HT1080 (cell line): ENCODE data around the gene DEDD. TPM values are rescaled to one million over a fixed set of nuclear protein-coding genes. Genes with fewer than 3 reads are reported as not detected.

Experiments
- DNase-seq: peaks from one replicate; pipeline ENCODE4 v3.0.0-alpha.2; 2015; ENCODE audit warnings: low read depth
- polyA plus RNA-seq, 2 experiments: library from polyadenylated mRNA; depleted of rRNA; stranded (reverse); fragments of >200 nt; gene quantifications; 2 replicates each; pipeline ENCODE4 v1.2.3, GENCODE V29; 2015
- total RNA-seq: library from RNA; depleted of rRNA; stranded (reverse); fragments of >200 nt; shearing (Covaris generic); gene quantifications from 2 replicates; pipeline ENCODE4 v1.2.3, GENCODE V29; 2014; rRNA removed

Gene DEDD
- total RNA-seq, result 26.5 and 42.6 TPM in 2 replicates
- polyA plus RNA-seq (2015; cell fraction: cytosol; rRNA removed), result 37.0 and 47.4 TPM in 2 replicates
- polyA plus RNA-seq (2015; cell fraction: nucleus; rRNA removed), result 37.7 and 38.1 TPM in 2 replicates

GRCh38 chr1:161132410-161133219, at the start of gene DEDD:
Gene DEDD, minus strand, starts transcription at chr1:161132667. Its CDS starts 8,205 bp downstream, at chr1:161124462.
- peak; percentile 99 for DNase-seq

- DNase-seq, result peak; percentile 87
Measured at GRCh38 chr1:161182214-161182613, 49.7 kb upstream of the DEDD start.

GRCh38 chr1:161180639-161181038, 48.2 kb upstream of the DEDD start:
- no peak for DNase-seq

- DNase-seq, result no peak
Measured at GRCh38 chr1:161179698-161180097, 47.2 kb upstream of the DEDD start.

- DNase-seq, result no peak
Measured at GRCh38 chr1:161177936-161178244, 45.4 kb upstream of the DEDD start.

- peak; percentile 65 for DNase-seq
Measured at GRCh38 chr1:161177112-161177935, 44.9 kb upstream of the DEDD start, which contains the start of gene B4GALT3. Gene B4GALT3, minus strand, starts transcription at chr1:161177507. Its CDS starts 1,447 bp downstream, at chr1:161176060.

- no peak for DNase-seq
Measured at GRCh38 chr1:161176468-161177111, 44.1 kb upstream of the DEDD start.

- DNase-seq, result no peak
Measured at GRCh38 chr1:161175771-161176453, 43.4 kb upstream of the DEDD start.

GRCh38 chr1:161174911-161175310, 42.4 kb upstream of the DEDD start:
- DNase-seq, result no peak

- DNase-seq, result no peak
Measured at GRCh38 chr1:161173711-161174110, 41.2 kb upstream of the DEDD start.

- no peak for DNase-seq
Measured at GRCh38 chr1:161172776-161173376, 40.4 kb upstream of the DEDD start.

- DNase-seq, result no peak
Measured at GRCh38 chr1:161172349-161172748, 39.9 kb upstream of the DEDD start.

GRCh38 chr1:161171696-161172095, 39.2 kb upstream of the DEDD start:
- DNase-seq, result no peak

- no peak for DNase-seq
Measured at GRCh38 chr1:161171191-161171590, 38.7 kb upstream of the DEDD start.

GRCh38 chr1:161168906-161169305, 36.4 kb upstream of the DEDD start:
- no peak for DNase-seq

- no peak for DNase-seq
Measured at GRCh38 chr1:161166669-161167548, 34.4 kb upstream of the DEDD start.

- DNase-seq, result peak; percentile 98
Measured at GRCh38 chr1:161165742-161166668, 33.5 kb upstream of the DEDD start, which contains the start of gene PPOX. Gene PPOX, plus strand, starts transcription at chr1:161166426. Its CDS starts 422 bp downstream, at chr1:161166848.

GRCh38 chr1:161164901-161165610, 32.6 kb upstream of the DEDD start:
- DNase-seq, result no peak
